HEK293T (cell line): Measurements from ENCODE around the gene SUSD3.

Experiments used
- BHLHE40 ChIP-seq: fragments of 450-650 bp; IDR thresholded peaks from 2 replicates; pipeline ENCODE4 v1.6.1; 2016; ENCODE audit warnings: mild to moderate bottlenecking, moderate library complexity, borderline replicate concordance
- ELF4 ChIP-seq: fragments of 450-650 bp; IDR thresholded peaks from 2 replicates; pipeline ENCODE4 v1.6.1; 2017; ENCODE audit warnings: antibody characterized with exemption
- FOXK2 ChIP-seq: fragments of 450-650 bp; IDR thresholded peaks from 2 replicates; pipeline ENCODE4 v1.6.1; 2016; ENCODE audit warnings: mild to moderate bottlenecking
- L3MBTL2 ChIP-seq: fragments of 450-650 bp; conservative IDR thresholded peaks from 2 replicates; pipeline ENCODE4 v1.6.1; 2016; ENCODE audit warnings: mild to moderate bottlenecking
- LEF1 ChIP-seq: fragments of 450-650 bp; IDR thresholded peaks from 2 replicates; pipeline ENCODE4 v1.6.1; 2017; ENCODE audit warnings: mild to moderate bottlenecking, borderline replicate concordance
- PKNOX1 ChIP-seq: fragments of 450-650 bp; IDR thresholded peaks from 2 replicates; pipeline ENCODE4 v1.6.1; 2016
- SP1 ChIP-seq: fragments of 450-650 bp; IDR thresholded peaks from 2 replicates; pipeline ENCODE4 v1.6.1; 2017
- SUZ12 ChIP-seq: fragments of 450-650 bp; IDR thresholded peaks from 2 replicates; pipeline ENCODE4 v1.6.1; 2016; ENCODE audit warnings: mild to moderate bottlenecking
- ZNF384 ChIP-seq: fragments of 450-650 bp; IDR thresholded peaks from 2 replicates; pipeline ENCODE4 v1.6.1; 2016

- TF ChIP-seq SP1, result no peak
- no peak for TF ChIP-seq ELF4
- TF ChIP-seq SUZ12, result no peak
- TF ChIP-seq LEF1, result no peak
- no peak for TF ChIP-seq BHLHE40
- TF ChIP-seq FOXK2, result no peak
- no peak for TF ChIP-seq ZNF384
- TF ChIP-seq L3MBTL2, result no peak
- no peak for TF ChIP-seq PKNOX1
These were observed 32.6 kb downstream of the SUSD3 start for GRCh38 chr9:93091056-93091452.
